Stimulated activated naive CD8-positive, alpha-beta T cell treated with anti-CD3 and anti-CD28 coated beads, Interleukin-15, Interleukin-2, amounts not matched to agents 100 ng/mL and 50 ng/mL, for 24 hours (primary cell): ENCODE results near the gene SMOC2.

Experiments
- H3K27ac Mint-ChIP-seq: one replicate; pipeline ENCODE4 v1.8.0; 2021; ENCODE audit warnings: mild to moderate bottlenecking, mixed read lengths
- H3K27me3 Mint-ChIP-seq: one replicate; pipeline ENCODE4 v1.8.0; 2021; ENCODE audit warnings: mixed read lengths
- H3K36me3 Mint-ChIP-seq: one replicate; pipeline ENCODE4 v1.8.0; 2021; ENCODE audit warnings: low read depth, mixed read lengths
- H3K4me1 Mint-ChIP-seq: one replicate; pipeline ENCODE4 v1.8.0; 2021; ENCODE audit warnings: low read depth, mixed read lengths
- H3K4me3 Mint-ChIP-seq: one replicate; pipeline ENCODE4 v1.8.0; 2021; ENCODE audit warnings: mild to moderate bottlenecking, mixed read lengths
- H3K9me3 Mint-ChIP-seq: one replicate; pipeline ENCODE4 v1.8.0; 2021; ENCODE audit warnings: mixed read lengths

Gene SMOC2

DNA sequence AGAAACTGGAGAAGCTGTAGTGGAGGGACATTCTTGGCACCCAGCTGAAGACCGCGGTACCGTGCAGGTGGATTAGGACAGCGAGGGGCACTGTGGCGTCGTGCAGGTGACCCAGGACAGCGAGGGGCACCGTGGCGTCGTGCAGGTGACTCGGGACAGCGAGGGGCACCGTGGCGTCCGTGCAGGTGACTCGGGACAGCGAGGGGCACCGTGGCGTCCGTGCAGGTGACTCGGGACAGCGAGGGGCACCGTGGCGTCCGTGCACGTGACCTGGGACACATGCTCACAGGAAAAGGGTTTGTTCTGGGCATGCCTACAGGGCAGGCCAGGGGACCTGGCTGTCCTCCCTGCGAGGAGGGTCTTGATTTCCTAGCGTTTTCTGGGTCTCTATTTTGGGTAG, 29.2 kb upstream of the SMOC2 start:
- Mint-ChIP-seq H3K27ac (no peak overlapping the region), H3K4me3 (no peak overlapping the region), H3K27me3 (no peaks in the 10 kb centered on the region), H3K9me3 (no peaks in the 10 kb centered on the region), H3K36me3 (no peaks in the 10 kb centered on the region), H3K4me1 (no peaks in the 10 kb centered on the region)

- H3K9me3 Mint-ChIP-seq, result no peaks in the 10 kb centered on the region
- no peak overlapping the region for H3K27ac Mint-ChIP-seq
- H3K36me3 Mint-ChIP-seq, result no peaks in the 10 kb centered on the region
- H3K4me3 Mint-ChIP-seq, result no peak overlapping the region
- no peaks in the 10 kb centered on the region for H3K4me1 Mint-ChIP-seq
- H3K27me3 Mint-ChIP-seq, result no peaks in the 10 kb centered on the region
These were observed 28.5 kb upstream of the SMOC2 start for GRCh38 chr6:168412456-168412855.

DNA sequence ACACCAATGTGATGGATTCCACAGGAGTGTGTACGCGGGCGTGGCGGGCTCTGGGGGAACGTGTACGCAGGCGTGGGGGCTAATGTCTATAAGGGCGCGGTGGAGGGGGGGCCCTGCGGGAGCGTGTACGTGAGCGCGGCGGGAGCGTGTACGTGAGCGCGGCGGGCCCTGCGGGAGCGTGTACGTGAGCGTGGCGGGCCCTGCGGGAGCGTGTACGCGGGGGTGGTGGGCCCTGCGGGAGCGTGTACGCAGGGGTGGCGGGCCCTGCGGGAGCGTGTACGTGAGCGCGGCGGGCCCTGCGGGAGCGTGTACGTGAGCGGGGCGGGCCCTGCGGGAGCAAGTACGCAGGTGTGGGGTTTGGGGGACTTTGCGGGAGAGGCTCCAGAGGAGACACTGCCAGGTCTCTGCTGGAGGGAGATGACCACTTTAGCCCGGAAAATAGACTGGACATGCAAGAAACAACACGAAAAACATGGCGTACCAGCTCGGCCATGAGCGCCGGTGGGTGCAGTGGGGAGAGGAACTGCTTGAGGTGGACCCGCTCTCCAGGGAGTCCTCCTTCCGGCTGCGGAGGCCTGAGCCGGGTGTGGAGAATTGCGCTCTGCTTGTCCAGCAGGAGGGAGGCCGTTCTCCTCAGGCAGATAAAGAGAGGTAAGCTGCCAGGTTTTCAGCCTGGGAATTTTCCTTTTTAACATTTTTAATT, 27.8 kb upstream of the SMOC2 start:
- H3K9me3 Mint-ChIP-seq, result no peaks in the 10 kb centered on the region
- no peaks in the 10 kb centered on the region for H3K36me3 Mint-ChIP-seq
- H3K27ac Mint-ChIP-seq, result no peak overlapping the region
- H3K4me1 Mint-ChIP-seq, result no peaks in the 10 kb centered on the region
- no peak overlapping the region for H3K4me3 Mint-ChIP-seq
- no peaks in the 10 kb centered on the region for H3K27me3 Mint-ChIP-seq

DNA sequence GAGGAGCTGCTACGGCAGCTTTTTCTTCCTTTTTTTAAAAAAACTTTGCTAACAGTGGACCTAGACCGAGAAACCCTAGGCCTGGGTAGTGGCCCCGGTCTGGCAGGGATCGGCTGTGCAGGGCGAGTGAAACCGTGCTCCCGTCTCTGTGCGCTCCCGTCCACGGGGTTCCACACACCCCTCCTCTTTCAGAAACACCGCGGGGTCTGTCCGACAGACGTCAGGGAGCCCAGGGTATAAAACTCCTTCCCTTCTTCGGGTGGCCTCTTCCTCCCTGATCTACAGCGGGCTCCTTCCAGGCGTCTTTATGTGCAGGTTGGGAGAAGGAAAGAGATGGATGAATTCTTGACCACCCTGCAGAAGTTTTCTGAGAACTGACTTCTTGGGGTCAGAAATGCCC, 27.1 kb upstream of the SMOC2 start:
- no peaks in the 10 kb centered on the region for H3K9me3 Mint-ChIP-seq
- H3K27me3 Mint-ChIP-seq, result no peaks in the 10 kb centered on the region
- H3K4me1 Mint-ChIP-seq, result no peaks in the 10 kb centered on the region
- no peak overlapping the region for H3K4me3 Mint-ChIP-seq
- no peak overlapping the region for H3K27ac Mint-ChIP-seq
- H3K36me3 Mint-ChIP-seq, result no peaks in the 10 kb centered on the region

- H3K36me3 Mint-ChIP-seq, result no peaks in the 10 kb centered on the region
- no peak overlapping the region for H3K4me3 Mint-ChIP-seq
- no peak overlapping the region for H3K27ac Mint-ChIP-seq
- no peaks in the 10 kb centered on the region for H3K4me1 Mint-ChIP-seq
- no peaks in the 10 kb centered on the region for H3K9me3 Mint-ChIP-seq
- no peaks in the 10 kb centered on the region for H3K27me3 Mint-ChIP-seq
These were observed 26.5 kb upstream of the SMOC2 start for GRCh38 chr6:168414336-168415097.

DNA sequence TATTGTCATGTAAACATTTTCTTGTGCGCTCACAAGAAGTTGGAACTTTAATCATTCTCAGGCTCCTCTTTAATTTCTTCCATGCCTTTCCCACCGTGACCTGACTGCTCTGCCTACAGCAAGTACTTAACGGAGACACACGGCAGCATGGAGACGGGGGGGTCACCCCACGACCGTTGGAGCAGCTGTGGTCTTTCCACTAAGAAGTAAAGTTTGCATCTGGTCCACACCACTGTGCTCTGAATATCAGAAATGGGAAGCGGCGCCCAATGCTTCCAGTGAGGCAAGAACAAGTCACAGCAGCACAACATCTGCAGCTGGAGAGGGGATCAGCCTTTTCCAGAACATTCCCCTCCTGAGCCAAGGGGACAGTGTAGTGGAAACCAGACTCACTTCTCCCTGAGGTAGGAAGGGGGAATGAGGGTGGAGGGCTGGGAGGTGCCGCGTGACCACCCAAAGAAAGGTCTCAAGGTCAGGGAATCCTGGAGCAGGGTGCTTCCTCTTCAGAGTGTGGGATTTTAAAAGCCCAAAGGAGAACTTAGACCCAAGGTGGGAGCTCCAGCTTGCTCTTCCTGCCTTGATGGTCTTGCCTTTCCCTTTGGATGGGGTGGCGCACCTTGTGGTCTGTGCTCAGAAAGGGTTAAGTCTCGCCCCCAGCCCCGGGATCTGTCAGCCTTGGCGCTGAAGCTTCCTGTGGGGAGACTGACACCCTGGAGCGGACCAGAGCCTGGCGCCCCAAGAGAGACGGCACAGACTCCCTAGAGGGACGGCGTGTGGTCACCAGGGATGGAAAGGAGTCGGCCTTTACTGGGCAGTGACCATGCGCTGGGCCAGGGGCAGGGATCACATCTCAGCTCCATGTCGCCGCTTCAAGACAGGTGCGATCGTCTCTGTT, 25.6 kb upstream of the SMOC2 start:
- Mint-ChIP-seq H3K27me3 (no peaks in the 10 kb centered on the region), H3K4me3 (no peak overlapping the region), H3K27ac (no peak overlapping the region), H3K9me3 (no peaks in the 10 kb centered on the region), H3K36me3 (no peaks in the 10 kb centered on the region), H3K4me1 (no peaks in the 10 kb centered on the region)

- Mint-ChIP-seq H3K4me3 (no peak overlapping the region), H3K9me3 (no peaks in the 10 kb centered on the region), H3K4me1 (no peaks in the 10 kb centered on the region), H3K27ac (no peak overlapping the region), H3K36me3 (no peaks in the 10 kb centered on the region), H3K27me3 (no peaks in the 10 kb centered on the region)
These were observed 24.9 kb upstream of the SMOC2 start for GRCh38 chr6:168415993-168416530.

- Mint-ChIP-seq H3K27me3 (no peaks in the 10 kb centered on the region), H3K4me1 (no peaks in the 10 kb centered on the region), H3K27ac (no peak overlapping the region), H3K9me3 (no peaks in the 10 kb centered on the region), H3K4me3 (no peak overlapping the region), H3K36me3 (no peaks in the 10 kb centered on the region)
These were observed 24.5 kb upstream of the SMOC2 start for GRCh38 chr6:168416531-168416930.

DNA sequence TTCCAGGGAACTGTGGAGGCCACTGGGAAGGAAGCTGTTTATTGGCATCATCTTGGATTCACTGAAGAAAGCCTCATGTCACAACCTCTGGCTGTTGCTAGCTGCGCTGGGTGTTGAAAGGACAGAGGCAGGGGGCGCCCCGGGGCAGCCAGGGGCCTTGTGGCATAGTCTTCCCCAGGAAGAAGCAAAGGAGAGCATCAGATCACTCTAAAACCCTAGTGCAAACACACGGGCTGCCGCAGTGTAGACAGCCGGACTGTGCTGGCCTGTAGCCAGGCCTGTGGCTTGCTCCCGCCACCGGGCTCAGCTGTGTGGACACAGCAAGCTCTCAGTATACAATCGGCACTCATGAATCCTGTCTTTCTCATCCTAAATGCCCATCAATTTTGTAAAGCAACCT, 23.8 kb upstream of the SMOC2 start:
- Mint-ChIP-seq H3K4me1 (no peaks in the 10 kb centered on the region), H3K27ac (no peak overlapping the region), H3K36me3 (no peaks in the 10 kb centered on the region), H3K4me3 (no peak overlapping the region), H3K27me3 (no peaks in the 10 kb centered on the region), H3K9me3 (no peaks in the 10 kb centered on the region)

- no peak overlapping the region for H3K4me3 Mint-ChIP-seq
- H3K9me3 Mint-ChIP-seq, result no peaks in the 10 kb centered on the region
- no peaks in the 10 kb centered on the region for H3K27me3 Mint-ChIP-seq
- no peaks in the 10 kb centered on the region for H3K4me1 Mint-ChIP-seq
- H3K36me3 Mint-ChIP-seq, result no peaks in the 10 kb centered on the region
- H3K27ac Mint-ChIP-seq, result no peak overlapping the region
These were observed 23.1 kb upstream of the SMOC2 start for GRCh38 chr6:168417679-168418557.

- Mint-ChIP-seq H3K36me3 (no peaks in the 10 kb centered on the region), H3K27ac (no peak overlapping the region), H3K4me1 (no peaks in the 10 kb centered on the region), H3K27me3 (no peaks in the 10 kb centered on the region), H3K9me3 (no peaks in the 10 kb centered on the region), H3K4me3 (no peak overlapping the region)
These were observed 22.3 kb upstream of the SMOC2 start for GRCh38 chr6:168418711-168419121.

DNA sequence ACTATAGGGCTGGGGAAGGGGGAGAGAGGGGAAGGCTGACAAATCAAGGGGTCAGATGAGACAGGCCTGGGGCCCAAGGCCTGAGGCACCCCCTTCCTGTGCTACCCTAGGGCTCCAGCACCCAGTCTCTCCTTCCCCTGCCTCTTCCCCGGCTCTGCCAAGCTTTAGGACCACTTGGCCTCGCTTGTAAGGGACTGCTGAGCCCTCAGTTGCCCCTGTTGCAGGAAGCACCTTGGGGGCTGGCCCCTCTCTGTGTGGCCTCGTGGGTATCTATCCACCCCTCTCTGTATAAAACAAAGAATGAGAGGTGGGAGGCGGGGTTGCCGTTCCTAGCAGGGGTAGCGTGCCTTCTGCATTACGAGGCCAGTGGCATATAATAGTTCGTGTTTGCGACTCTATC, 21.4 kb upstream of the SMOC2 start:
- H3K27me3 Mint-ChIP-seq, result no peaks in the 10 kb centered on the region
- no peak overlapping the region for H3K27ac Mint-ChIP-seq
- no peaks in the 10 kb centered on the region for H3K4me1 Mint-ChIP-seq
- no peaks in the 10 kb centered on the region for H3K36me3 Mint-ChIP-seq
- H3K9me3 Mint-ChIP-seq, result no peaks in the 10 kb centered on the region
- no peak overlapping the region for H3K4me3 Mint-ChIP-seq

GRCh38 chr6:168420084-168420483, 20.9 kb upstream of the SMOC2 start:
- no peak overlapping the region for H3K4me3 Mint-ChIP-seq
- no peaks in the 10 kb centered on the region for H3K27me3 Mint-ChIP-seq
- no peaks in the 10 kb centered on the region for H3K36me3 Mint-ChIP-seq
- no peaks in the 10 kb centered on the region for H3K4me1 Mint-ChIP-seq
- no peak overlapping the region for H3K27ac Mint-ChIP-seq
- H3K9me3 Mint-ChIP-seq, result no peaks in the 10 kb centered on the region

DNA sequence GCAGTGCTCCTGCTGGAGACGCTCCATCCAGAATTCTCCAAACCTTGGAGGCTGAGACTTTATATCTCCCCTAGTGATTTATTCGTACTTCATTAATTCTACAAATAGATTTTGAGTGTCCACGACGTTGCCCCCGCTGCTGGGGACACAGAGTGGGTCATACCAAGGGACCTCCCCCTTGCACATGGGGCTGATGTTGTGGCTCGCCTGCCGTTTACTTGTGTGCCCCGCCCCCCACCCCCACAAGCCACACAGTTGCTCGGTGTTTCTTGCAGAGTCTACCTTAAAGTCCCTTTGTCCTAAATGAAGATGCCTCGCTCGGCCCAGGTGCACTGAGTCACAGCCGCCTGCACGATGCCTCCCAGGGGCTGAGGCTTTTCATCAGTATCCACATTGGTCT, 20.3 kb upstream of the SMOC2 start:
- Mint-ChIP-seq H3K27ac (no peak overlapping the region), H3K4me3 (no peak overlapping the region), H3K9me3 (no peaks in the 10 kb centered on the region), H3K36me3 (no peaks in the 10 kb centered on the region), H3K4me1 (no peaks in the 10 kb centered on the region), H3K27me3 (no peaks in the 10 kb centered on the region)
